Activated CD4-positive, alpha-beta T cell treated with anti-CD3 and anti-CD28 coated beads, Interleukin-2, amount 50 U/mL, for 4 hours (primary cell): ENCODE measurements around the gene SCLY.

Experiments used
- DNase-seq, 2 experiments: peaks; one replicate each; pipeline ENCODE4 v3.0.0-alpha.2; 2020

Gene SCLY

DNA sequence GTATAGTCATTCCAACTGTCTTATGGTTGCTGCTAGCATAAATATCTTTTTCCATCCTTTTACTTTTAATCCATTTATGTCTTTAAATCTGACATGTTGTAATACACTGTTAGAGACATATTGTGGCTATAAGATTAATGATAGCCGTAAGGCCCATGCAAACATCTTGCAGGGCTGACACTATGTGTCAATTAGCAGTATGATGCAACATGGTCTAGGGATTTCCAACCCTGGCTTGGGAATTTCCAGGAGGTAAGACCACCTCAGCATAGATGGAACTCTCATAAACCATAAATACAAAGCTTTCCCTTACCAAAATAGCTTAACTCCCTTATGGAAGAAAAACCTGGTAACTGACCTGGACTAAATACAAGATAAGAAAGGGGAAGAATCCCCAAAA, 16.5 kb downstream of the SCLY start:
- no peak for DNase-seq

DNA sequence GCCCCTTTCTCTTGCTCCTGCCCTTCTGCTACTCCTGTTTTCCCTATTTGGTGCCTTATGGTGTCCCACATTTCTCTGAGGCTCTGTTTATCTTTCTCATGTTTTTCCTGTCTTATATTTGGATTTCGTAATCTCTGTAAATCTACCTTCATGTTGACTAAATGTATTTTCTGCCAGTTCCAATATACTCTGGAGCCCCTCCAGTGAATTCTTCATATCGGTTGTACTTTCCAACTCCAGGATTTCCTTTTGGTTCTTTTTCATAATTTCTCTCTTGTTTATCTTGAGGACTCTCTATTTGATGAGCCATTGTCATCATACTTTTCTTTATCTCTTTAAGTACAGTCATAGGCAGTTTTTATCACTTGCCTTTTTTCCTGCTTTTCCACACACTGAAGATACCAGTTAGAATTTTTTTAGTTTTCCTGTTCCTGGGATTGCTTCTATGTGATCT, 19.1 kb downstream of the SCLY start:
- DNase-seq = no peak

DNA sequence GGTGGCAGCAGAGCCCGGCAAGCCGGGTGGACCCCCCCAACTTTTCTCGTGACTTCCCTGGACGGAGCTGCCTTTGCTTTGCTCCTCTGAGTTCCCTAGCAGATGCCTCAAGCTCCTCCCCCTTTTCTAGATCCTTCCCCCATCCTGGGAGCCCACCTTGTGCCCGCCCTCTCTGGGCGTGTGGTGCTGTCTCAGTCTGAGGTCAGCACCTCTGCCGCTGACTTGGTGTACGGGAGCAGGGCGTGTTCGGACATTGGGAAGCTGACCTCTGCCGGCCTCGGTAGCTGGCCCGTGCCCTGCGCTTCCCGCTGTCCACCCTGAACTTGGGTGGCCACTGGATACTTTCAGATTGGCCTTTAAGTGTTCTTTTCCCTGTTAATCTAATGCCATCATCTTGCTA, 19.7 kb downstream of the SCLY start:
- DNase-seq = no peak

- DNase-seq = no peak
Observed at GRCh38 chr2:238081150-238081549, 20.3 kb downstream of the SCLY start.

GRCh38 chr2:238081561-238081960, 20.8 kb downstream of the SCLY start:
- DNase-seq = no peak

DNA sequence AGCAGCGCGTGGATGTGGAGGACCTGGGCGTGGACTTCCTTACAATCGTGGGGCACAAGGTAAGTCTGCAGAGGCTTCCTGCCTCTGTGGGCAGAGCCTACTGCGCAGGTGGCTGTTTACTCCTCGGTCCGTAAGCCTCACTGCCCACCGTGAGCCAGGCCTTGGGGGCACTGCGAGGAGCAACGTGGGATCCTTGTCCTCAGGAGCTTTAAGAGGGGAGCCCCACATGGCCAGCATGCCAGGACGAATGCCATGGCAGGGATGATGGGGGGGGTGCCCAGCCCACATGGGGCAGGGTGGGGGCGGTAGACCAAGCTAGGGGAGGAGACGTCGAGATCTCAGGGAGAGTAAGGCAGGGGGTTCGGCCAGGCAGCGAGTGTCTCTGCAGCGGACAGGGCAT, 21.4 kb downstream of the SCLY start:
- no peak for DNase-seq

- no peak for DNase-seq
Observed at GRCh38 chr2:238082827-238083226, 22.0 kb downstream of the SCLY start.

DNA sequence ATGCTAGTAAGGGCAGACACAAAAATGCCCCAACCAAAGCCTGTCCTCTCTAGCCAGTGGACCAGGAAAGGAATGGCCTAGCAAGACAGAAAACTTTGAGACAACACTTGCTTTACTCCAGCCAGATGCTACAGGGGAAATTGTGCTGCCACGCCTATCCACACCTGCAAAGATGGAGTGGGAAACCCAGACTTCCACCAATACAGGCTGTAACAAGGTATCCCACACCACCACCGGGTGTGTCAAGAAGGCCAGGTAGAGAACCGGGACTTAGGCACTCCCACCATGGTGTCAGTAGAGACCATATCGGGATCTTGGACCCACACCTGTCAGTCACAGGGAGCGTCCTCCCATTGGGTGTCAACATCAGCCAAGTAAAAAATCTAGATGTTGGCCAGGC, 23.1 kb downstream of the SCLY start:
- DNase-seq = no peak

DNA sequence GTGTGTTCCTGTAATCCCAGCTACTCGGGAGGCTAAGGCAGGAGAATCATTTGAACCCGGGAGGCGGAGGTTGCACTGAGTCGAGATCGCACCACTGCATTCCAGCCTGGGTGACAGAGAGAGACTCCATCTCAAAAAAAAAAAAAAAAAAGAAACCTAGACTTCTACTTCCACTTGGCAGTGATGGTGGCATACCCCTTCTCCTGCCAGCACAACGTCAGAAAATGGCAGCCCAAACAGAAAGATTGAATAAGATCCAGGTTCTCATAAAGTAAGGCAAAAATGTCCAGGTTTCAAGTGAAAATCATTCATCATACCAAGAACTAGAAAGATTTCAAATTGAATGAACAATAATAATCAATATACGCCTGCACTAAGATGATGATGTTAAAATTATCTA, 24.0 kb downstream of the SCLY start:
- no peak for DNase-seq

DNA sequence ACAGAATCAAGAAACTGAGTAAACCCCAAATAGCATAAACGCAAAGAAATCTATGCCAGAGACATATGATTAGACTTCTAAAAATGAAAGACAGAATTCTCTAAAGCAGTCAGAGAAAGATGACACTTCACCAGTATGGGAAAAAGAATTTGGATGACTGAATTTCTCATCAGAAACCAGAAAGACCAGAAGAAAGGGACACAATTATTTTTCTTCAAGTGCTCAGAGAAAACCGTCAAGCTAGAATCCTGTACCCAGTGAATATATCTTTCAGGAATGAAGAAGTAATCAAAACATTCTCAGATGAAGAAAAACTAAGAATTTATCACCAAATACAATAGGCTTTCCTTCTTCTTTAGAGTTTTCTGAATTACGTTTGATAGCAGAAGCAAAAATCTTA, 25.1 kb downstream of the SCLY start:
- DNase-seq = no peak

DNA sequence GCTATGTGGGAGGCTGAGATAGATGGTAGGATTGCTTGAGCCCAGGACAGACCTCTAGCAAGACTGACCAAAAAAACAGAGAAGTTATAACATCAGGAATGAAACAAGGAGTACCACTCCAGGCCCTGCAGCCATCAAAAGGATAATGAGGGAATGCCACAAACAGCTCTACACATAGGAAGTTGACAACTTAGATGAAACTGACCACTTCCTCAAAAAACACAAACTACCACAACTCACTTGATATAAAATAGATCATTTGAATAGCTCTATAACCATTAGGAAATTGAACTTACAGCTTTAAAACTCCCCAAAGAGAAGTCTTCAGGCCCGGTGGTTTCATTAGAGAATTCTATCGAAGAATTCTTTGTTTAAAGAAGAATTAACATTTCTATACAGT, 26.4 kb downstream of the SCLY start:
- DNase-seq = no peak

DNA sequence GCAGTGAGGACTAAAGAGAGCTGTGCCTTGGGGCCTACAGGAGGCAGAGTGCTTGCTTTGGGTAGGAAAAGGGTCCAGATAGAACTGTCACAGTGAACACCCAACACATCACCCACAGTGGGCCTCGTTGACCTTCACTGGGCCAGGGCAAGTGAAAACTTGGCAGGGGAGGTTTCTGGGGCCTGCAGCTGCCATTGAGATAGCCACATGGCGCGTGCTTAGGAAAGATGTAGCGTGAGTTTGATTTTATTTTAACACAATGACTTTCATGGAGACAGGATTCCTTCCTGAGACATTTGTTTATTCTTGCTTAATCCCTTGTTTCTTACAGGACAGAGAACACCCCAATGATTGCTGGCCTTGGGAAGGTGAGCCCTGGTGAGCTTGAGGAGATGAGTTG, 30.1 kb downstream of the SCLY start:
- no peak for DNase-seq

- DNase-seq = no peak
Observed at GRCh38 chr2:238091436-238092060, 30.7 kb downstream of the SCLY start.

DNA sequence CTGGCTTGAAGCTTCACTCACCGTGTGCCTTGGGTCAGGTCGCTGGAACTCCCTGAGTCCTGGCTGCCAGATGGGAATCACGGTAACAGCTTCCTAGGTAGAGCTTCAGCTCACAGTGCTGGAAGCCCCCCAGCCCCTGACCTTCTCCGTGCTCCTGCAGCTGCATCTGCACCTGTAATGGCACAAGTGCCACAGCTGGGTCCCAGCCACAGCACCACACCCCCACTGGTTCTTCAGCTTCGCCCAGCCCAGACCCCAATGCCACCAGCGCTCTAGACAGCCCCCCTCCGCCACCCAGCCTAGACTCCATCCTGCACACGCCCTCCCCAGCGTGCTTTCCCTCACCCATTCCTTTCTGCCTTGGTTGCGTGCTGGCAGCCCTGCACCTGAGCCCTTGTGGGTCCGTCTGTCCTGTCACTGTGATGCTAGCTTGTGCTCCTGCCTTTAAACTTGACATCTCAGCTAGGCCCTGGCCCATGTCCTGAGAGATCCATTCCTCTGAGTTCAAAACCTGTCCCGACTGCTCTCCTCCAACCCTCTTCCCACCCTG, 31.8 kb downstream of the SCLY start:
- DNase-seq = no peak

DNA sequence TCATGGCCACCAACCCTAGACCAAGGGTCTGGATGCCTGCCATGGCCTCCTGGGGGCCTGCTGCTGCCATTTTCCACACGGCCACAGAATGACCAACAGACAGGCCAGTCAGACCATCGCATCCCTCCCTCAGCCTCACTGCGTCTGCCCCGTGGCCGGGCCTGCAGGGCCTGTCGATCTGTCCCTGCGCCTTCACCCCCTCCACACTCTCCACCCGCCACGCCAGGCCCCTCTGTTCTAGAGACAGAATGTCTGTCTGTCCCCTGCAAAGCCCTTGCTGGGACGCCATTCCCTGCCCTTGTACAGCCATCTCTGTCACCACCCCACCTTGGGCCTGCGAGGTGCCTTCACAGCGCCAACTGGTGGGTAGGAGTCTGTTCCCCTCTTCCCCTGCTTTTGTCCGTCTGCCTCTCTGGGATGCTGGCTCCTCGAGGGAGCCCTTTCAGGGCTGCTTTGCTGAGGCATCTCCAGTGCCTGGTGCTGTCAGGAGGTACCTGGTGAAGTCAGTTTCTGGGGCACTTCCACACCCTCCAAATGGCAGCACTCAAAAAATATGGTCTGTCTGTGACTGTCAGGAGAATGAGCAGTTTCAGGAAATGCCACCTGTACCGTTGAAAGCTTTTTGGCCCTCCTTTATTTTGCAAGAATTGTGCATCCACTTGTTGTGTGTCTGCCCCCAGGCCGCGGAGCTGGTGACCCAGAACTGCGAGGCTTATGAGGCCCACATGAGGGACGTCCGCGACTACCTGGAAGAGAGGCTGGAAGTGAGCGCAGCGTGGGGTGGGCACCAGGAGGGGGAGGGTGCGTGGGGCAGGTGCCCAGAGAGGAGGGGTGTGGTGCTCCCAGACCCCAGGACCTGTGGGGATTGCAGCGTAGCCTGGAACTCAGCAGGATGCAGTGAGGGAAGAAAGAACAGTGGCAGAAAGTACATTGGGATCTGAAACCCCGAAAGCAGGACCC, 32.7 kb downstream of the SCLY start:
- DNase-seq = no peak

DNA sequence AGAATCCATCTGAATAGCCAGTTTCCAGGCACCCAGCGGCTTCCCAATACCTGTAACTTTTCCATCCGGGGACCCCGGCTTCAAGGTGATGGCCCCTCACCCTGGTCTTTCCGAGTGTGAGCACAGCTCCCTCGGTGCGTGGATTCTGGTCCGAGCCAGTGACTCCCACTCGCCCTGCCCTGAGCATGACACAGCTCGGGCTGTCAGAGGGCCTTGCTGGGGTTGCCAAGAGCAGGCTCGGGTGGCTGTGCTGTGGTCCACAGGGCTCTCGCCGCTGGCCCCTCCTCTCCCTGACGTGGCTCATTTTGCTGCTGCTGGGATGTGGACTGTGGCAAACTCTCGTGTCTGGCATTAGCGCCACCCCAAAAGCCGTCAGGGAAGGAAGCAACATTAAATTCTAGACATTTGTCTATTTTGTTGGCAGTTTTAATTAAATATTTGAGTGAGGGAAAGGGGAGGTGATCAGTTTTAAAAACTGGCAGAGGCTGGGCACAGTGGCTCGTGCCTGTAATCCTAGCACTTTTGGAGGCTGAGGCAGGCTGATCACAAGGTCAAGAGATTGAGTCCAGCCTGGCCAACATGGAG, 33.7 kb downstream of the SCLY start:
- no peak for DNase-seq

DNA sequence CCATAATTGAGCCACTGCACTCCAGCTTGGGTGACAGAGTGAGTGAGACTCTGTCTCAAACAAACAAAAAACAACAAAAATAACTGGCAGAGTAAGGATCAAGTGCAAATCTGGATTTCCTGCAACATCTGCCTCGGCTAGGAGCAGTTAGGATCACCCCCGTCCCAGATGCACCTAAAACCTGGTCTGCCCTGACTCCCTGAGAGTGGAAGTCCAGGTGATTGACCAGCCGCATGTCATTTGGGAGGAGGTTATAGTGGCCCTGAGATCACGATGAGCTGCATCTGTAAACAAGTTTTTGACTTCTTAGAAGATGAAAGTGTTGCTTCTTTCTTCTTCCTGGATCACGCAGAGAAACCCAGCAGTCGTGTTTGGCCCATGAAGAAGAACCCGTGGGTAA, 34.3 kb downstream of the SCLY start:
- DNase-seq = no peak

DNA sequence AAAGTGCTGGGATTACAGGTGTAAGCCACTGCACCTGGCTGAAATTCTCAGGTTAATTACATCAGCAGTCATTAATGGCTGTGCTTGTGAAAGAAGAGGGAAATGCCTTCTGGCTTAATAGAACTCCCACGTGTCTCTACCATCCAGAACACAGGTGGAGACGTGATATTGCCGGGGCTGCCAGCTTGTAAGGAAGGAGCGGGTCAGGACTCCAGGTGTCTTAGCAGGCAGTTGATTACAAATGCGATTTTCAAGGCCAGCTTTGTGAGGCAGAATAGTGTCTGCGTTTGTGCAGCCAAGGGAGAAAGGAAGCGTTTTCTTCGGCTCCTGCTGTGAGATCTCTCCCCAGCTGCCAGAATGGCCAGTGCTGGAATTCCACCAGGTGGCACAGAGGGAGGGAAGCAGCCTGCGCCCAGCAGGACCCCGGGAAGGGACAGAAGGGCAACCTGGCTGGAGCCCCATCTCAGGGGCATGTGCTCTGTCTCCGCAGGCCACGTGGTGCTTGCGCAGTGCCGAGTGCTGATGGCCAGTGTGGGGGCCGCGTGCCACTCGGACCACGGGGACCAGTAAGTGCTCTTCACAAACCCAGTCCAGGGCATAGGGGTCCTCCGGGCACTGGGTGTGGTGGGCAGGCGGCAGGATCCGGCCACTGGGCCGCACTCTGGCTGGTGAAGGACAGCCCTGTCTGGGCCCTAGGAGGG, 35.7 kb downstream of the SCLY start:
- DNase-seq = no peak

DNA sequence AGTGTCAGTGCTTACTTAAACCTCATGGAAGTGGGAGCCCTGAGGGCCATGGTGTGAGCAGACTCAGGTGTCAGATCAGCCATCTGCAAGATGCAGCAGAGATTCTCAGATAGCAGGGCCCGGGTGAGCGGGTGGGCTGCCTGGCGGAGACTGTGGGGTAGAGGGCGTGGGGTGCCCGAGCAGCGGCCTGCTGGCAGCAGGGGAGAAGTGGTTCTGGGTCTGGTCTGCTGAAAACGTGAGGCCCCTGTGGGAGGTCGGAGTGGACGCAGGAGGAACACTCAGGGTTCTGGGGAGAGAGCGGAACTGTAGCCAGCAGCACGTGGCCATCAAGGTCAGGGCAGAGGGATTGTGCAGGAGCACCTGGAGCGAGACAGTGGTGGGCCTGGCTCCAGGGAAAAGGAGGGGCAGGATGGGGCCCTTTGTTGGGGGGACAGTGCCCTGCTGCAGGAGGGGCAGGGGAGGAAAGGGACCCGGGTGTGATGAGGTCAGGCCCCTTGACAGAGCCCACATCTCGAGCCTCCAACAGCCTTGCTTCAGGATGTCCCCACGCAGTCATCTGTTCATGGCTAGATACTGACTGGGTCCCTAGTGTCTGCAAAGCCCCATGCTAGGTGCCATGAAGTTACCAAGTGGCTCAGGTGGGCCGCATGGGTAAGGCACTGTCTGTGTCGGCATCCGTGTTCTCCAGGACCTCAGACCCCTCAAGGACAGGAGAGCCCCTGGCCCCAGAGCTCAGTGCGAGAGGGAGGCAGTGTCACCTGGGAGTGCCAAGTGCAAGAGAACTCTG, 36.6 kb downstream of the SCLY start:
- no peak for DNase-seq

DNA sequence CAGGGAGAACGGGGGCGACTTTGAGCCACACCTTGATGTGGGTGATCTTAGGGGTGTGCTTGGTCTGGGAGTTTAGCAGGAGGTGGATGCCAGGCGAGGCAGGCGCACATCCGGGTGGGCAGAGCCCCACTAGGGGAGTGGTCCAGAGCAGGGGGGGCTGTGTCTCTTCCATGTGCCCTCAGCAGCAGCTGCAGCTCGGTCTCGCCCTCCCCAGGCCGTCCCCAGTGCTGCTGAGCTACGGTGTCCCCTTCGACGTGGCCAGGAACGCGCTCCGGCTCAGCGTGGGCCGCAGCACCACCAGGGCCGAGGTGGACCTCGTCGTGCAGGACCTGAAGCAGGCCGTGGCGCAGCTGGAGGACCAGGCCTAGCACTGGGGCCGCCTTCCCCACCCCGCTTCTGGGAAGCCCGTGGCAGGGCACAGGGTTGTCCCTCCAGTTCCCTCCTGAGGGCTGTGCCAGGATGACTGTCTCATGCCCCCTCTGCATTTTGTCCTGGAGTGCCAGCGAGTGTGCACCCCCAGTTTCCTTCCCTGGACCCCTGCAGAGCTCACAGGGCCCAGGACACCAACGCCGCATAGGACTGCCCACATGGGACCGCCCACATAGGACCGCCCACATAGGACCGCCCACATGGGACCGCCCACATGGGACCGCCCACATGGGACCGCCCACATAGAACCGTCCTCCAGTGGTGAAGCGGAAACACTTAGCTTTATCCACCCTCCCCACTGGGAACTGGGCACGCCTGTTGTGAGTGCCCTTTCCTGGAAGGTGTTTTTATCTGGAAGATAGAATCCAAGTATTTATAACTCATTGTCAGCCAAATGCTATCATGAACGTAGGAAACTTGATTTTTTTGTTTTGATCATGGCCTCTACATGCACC, 37.4 kb downstream of the SCLY start:
- no peak for DNase-seq
